Renal cortex interstitium (tissue), 15 donors: ENCODE results near the gene SLC15A3. TPM values are rescaled to one million over a fixed set of nuclear protein-coding genes. Genes with fewer than 3 reads are reported as not detected.

ENCODE experiments used
- DNase-seq, 11 donors: peaks; one replicate each; pipeline ENCODE4 v3.0.0-alpha.2; 2013; ENCODE audit warnings: low read depth in 9 of 11, low spot score in 4 of 11; ENCODE audit errors: extremely low read depth in 1 of 11
- long read RNA-seq, 16 experiments: transcript quantifications; one replicate each; lab custom pipeline, GENCODE V29; 2026
- polyA plus RNA-seq, 3 donors: library from polyadenylated mRNA; unstranded; fragments of 120-200 nt; gene quantifications; one replicate each; pipeline ENCODE4 v1.2.1, GENCODE V29; 2013; ENCODE audit not compliant: insufficient read length in 3 of 3

The SLC15A3 gene
- 10 to 100 TPM; 14.2 to 19.1 (median 18.5) TPM for polyA plus RNA-seq
- long read RNA-seq, donor 1, partial matches to known transcripts = 0 of 2 reads
- long read RNA-seq, donor 1, other reads (novel, unspliced or antisense) = 0 of 2 reads
- long read RNA-seq, donor 2 = 0 reads
- long read RNA-seq, donor 3, partial matches to known transcripts = 0 of 1 reads
- long read RNA-seq, donor 3, other reads (novel, unspliced or antisense) = 0 of 1 reads
- long read RNA-seq, donor 4, full-length matches to known transcripts = 5 of 5 reads
- long read RNA-seq, donor 4, partial matches to known transcripts = 0 of 5 reads
- long read RNA-seq, donor 4, other reads (novel, unspliced or antisense) = 0 of 5 reads
- long read RNA-seq, donor 5 = 0 reads
- long read RNA-seq, donor 6, partial matches to known transcripts = 0 of 1 reads
- long read RNA-seq, donor 6, other reads (novel, unspliced or antisense) = 0 of 1 reads
- long read RNA-seq, donor 7, partial matches to known transcripts = 0 of 4 reads
- long read RNA-seq, donor 7, other reads (novel, unspliced or antisense) = 0 of 4 reads
- long read RNA-seq, donor 8, partial matches to known transcripts = 0 of 3 reads
- long read RNA-seq, donor 8, other reads (novel, unspliced or antisense) = 0 of 3 reads
- long read RNA-seq, donor 9, partial matches to known transcripts = 0 of 1 reads
- long read RNA-seq, donor 9, other reads (novel, unspliced or antisense) = 0 of 1 reads
- long read RNA-seq, donor 10 = 0 reads
- long read RNA-seq, donor 11, partial matches to known transcripts = 0 of 1 reads
- long read RNA-seq, donor 11, other reads (novel, unspliced or antisense) = 0 of 1 reads
- long read RNA-seq, donor 12, partial matches to known transcripts = 0 of 1 reads
- long read RNA-seq, donor 12, other reads (novel, unspliced or antisense) = 0 of 1 reads
- long read RNA-seq, donor 13 = 0 reads
- long read RNA-seq, donor 14, partial matches to known transcripts = 0 of 2 reads
- long read RNA-seq, donor 14, other reads (novel, unspliced or antisense) = 0 of 2 reads
- long read RNA-seq, donor 15, partial matches to known transcripts = 0 of 1 reads
- long read RNA-seq, donor 15, other reads (novel, unspliced or antisense) = 0 of 1 reads
- long read RNA-seq, donor 16, partial matches to known transcripts = 5 of 11 reads
- long read RNA-seq, donor 16, other reads (novel, unspliced or antisense) = 0 of 11 reads

- DNase-seq = peak in 4 of 11 donors; percentile 23 to 35 (median 27)
Measured at GRCh38 chr11:60951904-60952741, at the start of gene SLC15A3. TSS of gene SLC15A3 (minus strand) at chr11:60952176. CDS start at chr11:60951551, 625 bp downstream.

GRCh38 chr11:61000426-61000825 lies 48.5 kb upstream of the SLC15A3 start:
- no peak for DNase-seq

- no peak for DNase-seq
Measured at GRCh38 chr11:60996381-60997138, 44.6 kb upstream of the SLC15A3 start.

DNA sequence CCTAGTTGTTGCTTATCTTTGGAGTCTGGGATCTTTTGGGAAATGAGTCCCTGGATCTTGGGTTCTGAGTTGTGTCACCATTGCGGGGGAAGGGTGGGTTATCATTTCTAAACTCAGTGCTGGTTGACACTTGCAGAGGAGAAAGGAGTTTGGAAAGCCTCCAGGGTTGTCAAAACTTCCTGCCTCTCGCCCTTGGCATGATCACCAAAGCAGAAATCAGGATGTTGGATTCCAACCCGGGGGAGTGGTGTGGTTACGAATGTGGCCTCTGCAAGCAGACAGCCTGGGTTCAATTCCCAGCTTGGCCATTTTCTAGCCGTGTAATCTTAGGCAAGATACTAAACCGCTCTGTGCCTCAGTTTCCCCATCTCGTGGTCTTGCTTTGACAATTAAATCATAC lies 43.8 kb upstream of the SLC15A3 start:
- DNase-seq = no peak

- DNase-seq = no peak
Measured at GRCh38 chr11:60994541-60995080, 42.6 kb upstream of the SLC15A3 start.

- DNase-seq = no peak
Measured at GRCh38 chr11:60993615-60994014, 41.6 kb upstream of the SLC15A3 start.

DNA sequence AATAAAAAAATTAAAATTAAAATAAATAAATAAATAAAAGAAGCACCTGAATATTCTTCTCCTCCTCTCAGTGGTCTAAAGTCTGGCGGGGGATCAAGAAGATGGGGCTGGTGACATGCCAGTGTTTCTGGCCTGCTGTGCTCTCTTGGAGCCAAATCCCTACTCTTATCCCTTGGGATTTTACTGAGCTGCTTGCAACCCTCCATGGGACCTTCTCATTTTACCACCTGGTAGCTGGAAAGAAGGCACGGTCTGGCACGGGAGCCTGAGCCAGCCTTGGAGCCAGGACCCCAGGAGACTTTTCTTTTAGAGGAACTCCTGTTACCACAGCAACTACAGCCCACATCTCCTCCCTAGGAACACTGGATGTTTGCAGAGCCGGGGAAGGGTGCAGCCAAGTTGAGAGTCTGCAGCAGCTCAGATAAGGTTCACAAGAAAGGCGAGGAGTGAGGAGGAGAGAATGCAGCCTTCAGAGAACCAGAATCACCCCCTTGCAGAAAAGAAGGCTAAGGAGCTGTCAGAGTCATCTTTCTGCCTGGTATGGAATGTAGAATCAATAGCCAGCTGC lies 41.0 kb upstream of the SLC15A3 start:
- DNase-seq = no peak

GRCh38 chr11:60991457-60991856 lies 39.5 kb upstream of the SLC15A3 start:
- DNase-seq = no peak

- DNase-seq = no peak
Measured at GRCh38 chr11:60989093-60989650, 37.2 kb upstream of the SLC15A3 start.

DNA sequence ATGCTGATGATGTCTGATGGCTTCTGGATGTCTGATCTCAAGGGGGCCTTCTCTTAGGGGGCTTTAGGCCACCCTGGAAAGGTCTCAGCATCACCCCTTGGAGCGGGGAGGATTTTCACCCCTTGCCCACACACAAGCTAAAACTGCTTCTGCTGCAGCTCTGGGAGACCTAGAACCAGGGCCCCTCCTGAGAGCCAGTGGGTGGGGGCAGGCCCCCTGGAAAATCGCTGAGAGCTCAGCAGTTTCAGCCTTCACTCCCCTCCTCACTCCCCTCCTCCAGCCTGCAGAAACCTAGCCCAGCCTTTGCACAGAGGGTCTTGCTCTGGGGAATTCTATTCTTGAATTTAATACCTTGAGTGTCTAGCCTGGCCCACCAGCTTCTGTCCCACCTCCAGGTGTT lies 36.7 kb upstream of the SLC15A3 start:
- no peak for DNase-seq

DNA sequence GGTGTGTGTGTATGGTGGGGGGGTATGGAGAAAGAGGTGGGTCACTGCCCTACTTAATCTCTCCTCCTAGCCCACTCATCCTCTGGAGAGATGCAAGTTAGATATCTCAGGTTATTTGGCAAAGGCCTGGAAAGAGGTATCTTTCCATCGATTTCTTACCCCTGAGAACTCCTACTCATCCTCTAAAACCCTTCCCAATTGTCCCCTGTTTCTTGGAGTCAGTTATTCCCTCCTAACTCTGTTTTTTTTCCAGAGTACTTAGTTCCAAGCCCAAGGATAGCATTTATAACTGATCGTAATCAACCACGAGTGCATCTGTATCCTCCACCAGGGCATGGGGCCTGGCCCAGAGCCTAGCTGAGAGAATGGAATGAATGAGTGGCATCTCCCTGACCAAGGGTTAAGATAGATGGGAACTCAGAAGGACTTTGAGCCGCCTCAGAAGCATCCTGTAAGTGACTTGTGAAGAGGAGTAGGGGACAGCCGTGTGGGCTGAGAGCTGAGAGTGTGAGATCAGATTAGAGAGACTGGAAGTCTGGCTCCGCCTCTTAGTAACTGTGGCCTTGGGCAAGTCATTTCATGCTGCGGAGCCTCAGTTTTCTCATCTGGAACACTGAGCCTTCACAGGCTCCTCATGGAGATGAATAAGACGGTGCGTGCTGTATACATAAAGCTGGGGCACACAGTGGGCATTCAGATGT lies 35.8 kb upstream of the SLC15A3 start:
- DNase-seq = no peak

GRCh38 chr11:60985991-60986915 lies 34.3 kb upstream of the SLC15A3 start:
- DNase-seq = no peak

DNA sequence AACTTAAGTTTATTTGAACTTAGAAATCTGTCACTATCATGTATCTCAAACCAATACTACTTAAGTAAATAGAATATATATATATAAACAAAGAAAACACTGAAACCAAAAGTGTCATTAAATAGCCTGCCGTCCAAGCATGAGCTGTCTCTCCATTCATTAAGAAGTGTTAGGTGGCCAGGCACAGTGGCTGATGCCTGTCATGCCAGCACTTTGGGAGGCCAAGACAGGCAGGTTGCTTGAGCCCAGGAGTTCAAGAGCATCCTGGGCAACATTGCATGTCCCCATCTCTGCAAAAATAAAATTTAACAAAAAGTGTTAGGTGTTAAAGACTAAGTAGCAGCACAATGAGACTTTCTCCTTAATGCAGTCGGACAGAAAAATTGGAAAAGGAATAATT lies 33.5 kb upstream of the SLC15A3 start:
- DNase-seq = no peak

DNA sequence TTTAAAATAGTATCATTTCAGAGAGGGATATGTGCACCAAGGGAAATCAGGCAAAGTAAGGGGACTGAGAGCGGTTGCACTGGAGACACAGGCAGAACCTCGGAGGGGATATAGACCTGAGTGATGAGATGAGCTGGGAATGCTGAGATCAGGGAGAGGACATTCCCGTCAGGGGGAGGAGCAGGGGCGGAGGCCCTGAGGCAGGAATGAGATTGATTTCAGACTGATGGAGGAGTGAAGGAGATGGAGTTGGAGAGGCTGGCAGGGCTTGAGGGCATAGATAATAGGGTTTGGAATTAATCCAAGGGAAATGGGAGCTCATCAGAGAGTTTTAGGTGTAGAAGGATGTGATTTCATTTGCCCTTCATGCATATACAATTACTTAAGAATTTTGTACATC lies 32.7 kb upstream of the SLC15A3 start:
- DNase-seq = no peak

DNA sequence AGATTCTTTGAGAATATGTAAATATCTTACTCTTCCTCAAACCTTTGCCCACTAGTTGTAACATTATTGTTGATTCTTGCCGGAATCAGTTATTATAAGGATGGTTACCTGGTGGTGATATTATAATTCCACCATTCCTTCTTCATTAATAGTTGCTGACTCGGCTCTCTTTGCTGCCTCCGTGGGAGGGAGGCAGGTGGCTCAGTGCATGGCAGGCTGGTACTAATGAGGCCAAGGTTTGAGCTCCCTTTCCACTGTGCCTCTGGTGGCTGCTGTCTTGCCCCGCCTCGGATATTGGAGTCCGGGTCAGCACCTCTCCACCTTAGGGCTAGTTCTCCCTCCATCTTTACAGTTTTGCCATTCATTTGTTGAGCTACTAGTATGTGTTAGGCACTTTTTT lies 32.2 kb upstream of the SLC15A3 start:
- no peak for DNase-seq
